ENCODE measurements around the gene INTS11. TPM values are rescaled to one million over a fixed set of nuclear protein-coding genes. Genes with fewer than 3 reads are reported as not detected.

The INTS11 gene
- total and polyA plus RNA-seq, 2 of the 8 experiments (the other 6 are each of a cell fraction or from before 2014, with no cell fraction given), result 113 to 243 TPM

GRCh38 chr1:1264026-1264425 is 60.4 kb downstream of the INTS11 start:
- Histone ChIP-seq H3K9ac (replicated peaks in 1 of 4; ENCODE audit: extremely low read depth in 1 of 4, low read depth in 3 of 4, low read length in 3 of 4) (no peak overlapping the region), H4K91ac (replicated peaks; ENCODE audit: insufficient read length, low read length) (no peak overlapping the region), H3K4me2 (ENCODE audit: insufficient read depth in 1 of 2, low read depth in 2 of 2, low read length in 2 of 2) (no peak overlapping the region), H2AFZ (ENCODE audit: low read length) (no peak overlapping the region), H4K5ac (ENCODE audit: insufficient read length, low read depth, low read length) (no peak overlapping the region), H3K4ac (replicated peaks; ENCODE audit: insufficient read length, low read depth, low read length) (no peak overlapping the region), H2AK5ac (ENCODE audit: low read depth, low read length) (no peak overlapping the region), H3K36me3 (ENCODE audit: control insufficient read depth in 2 of 4, insufficient read depth in 4 of 4, low read length in 3 of 4) (peaks cover 16 to 37% (median 23%) of the 10 kb centered on the region in 4 experiments), H3K9me3 (ENCODE audit: insufficient read depth in 2 of 2, low read depth in 1 of 2, low read length in 1 of 2) (no peaks in the 10 kb centered on the region), H2BK12ac (ENCODE audit: low read depth, low read length) (no peak overlapping the region), H3K56ac (replicated peaks; ENCODE audit: insufficient read length, low read depth, low read length) (no peak overlapping the region), H3K14ac (ENCODE audit: insufficient read length) (no peak overlapping the region), H2BK5ac (ENCODE audit: low read depth, low read length) (no peak overlapping the region), H3K23me2 (ENCODE audit: low read depth, low read length) (no peaks in the 10 kb centered on the region), H3K27me3 (replicated peaks in 1 of 4; ENCODE audit: control insufficient read depth in 3 of 4, extremely low read depth in 1 of 4, insufficient read depth in 3 of 4, low read length in 3 of 4) (no peaks in the 10 kb centered on the region), H2BK120ac (replicated peaks; ENCODE audit: low read depth, low read length) (no peak overlapping the region), H2BK20ac (ENCODE audit: low read length) (no peak overlapping the region), H3K18ac (ENCODE audit: extremely low read depth, low read length) (no peak overlapping the region), H4K8ac (ENCODE audit: extremely low read depth, insufficient read depth, low read length) (no peak overlapping the region), H4K20me1 (replicated peaks in 1 of 2; ENCODE audit: control insufficient read depth in 1 of 2, insufficient read depth in 2 of 2, low read length in 2 of 2) (peaks cover 12 to 38% of the 10 kb centered on the region in 2 experiments), H3K23ac (ENCODE audit: insufficient read length) (no peak overlapping the region), H2BK15ac (ENCODE audit: low read length) (no peak overlapping the region), H3K27ac (ENCODE audit: low read depth, low read length) (no peak overlapping the region), H3K4me1 (replicated peaks in 1 of 4; ENCODE audit: control insufficient read depth in 3 of 4, insufficient read depth in 4 of 4, low read length in 3 of 4) (peaks cover 0 to 2% (median under 1%) of the 10 kb centered on the region in 4 experiments; a peak in 1 of 7 replicates), H3K4me3 (ENCODE audit: extremely low read depth in 1 of 4, insufficient read depth in 2 of 4, low read depth in 3 of 4, low read length in 4 of 4) (no peak overlapping the region), H3K79me2 (ENCODE audit: control insufficient read depth in 1 of 2, insufficient read depth in 2 of 2, low read length in 2 of 2) (peaks cover 0 to 15% of the 10 kb centered on the region in 2 experiments; a peak in 2 of 4 replicates), H3K79me1 (ENCODE audit: low read depth, low read length) (peaks cover 20% of the 10 kb centered on the region)
- FAIRE-seq, result no peak
- TF ChIP-seq KDM1A (IDR thresholded peaks at IDR 0.05; ENCODE audit: borderline replicate concordance, low read length) (no peak), ATF3 (IDR thresholded peaks at IDR 0.05; ENCODE audit: insufficient read depth, low read depth, low read length) (no peak)
- POLR2A ChIA-PET (ENCODE audit: partially characterized antibody), result interaction anchor here (1.5 kb wide), 1 partner anchor 74 kb away, joined by 3 read pairs; no protein-coding TSS in a partner anchor
- 92% methylated on average over 9 of the region's 9 CpGs; no CpG with 5 or more reads in 1 of the 2 experiments for WGBS, 2 experiments (ENCODE audit: extremely low coverage in 1 of 2, insufficient coverage in 1 of 2, insufficient read length in 1 of 2, insufficient replicate concordance in 2 of 2, low coverage in 1 of 2, low lambda C conversion rate in 2 of 2, missing lambda C conversion rate in 1 of 2)
- no peak for DNase-seq (ENCODE audit: low read depth in 1 of 2, low spot score in 2 of 2)
- CTCF ChIA-PET (ENCODE audit: partially characterized antibody), result interaction anchor here (0.6 to 2.7 kb wide), 13 partner anchors 9 to 401 kb away, joined by 3 to 11 read pairs (median 3); no protein-coding TSS in a partner anchor

Measured in H1 (cell line).